HG02885 (cell line): ENCODE measurements around the gene EXPH5.
"Not testable (repeated sequence)": the region's sequence is repeated elsewhere in the genome, so short reads cannot be mapped to it uniquely, and the experiment has no call there.

Source experiments
- ATAC-seq: cut with Tn5 transposase; IDR thresholded peaks from one replicate; pipeline ENCODE4 v1.9.1; 2021; ENCODE audit warnings: mild to moderate bottlenecking; ENCODE audit not compliant: unreplicated experiment, poor library complexity

EXPH5 gene, protein sequence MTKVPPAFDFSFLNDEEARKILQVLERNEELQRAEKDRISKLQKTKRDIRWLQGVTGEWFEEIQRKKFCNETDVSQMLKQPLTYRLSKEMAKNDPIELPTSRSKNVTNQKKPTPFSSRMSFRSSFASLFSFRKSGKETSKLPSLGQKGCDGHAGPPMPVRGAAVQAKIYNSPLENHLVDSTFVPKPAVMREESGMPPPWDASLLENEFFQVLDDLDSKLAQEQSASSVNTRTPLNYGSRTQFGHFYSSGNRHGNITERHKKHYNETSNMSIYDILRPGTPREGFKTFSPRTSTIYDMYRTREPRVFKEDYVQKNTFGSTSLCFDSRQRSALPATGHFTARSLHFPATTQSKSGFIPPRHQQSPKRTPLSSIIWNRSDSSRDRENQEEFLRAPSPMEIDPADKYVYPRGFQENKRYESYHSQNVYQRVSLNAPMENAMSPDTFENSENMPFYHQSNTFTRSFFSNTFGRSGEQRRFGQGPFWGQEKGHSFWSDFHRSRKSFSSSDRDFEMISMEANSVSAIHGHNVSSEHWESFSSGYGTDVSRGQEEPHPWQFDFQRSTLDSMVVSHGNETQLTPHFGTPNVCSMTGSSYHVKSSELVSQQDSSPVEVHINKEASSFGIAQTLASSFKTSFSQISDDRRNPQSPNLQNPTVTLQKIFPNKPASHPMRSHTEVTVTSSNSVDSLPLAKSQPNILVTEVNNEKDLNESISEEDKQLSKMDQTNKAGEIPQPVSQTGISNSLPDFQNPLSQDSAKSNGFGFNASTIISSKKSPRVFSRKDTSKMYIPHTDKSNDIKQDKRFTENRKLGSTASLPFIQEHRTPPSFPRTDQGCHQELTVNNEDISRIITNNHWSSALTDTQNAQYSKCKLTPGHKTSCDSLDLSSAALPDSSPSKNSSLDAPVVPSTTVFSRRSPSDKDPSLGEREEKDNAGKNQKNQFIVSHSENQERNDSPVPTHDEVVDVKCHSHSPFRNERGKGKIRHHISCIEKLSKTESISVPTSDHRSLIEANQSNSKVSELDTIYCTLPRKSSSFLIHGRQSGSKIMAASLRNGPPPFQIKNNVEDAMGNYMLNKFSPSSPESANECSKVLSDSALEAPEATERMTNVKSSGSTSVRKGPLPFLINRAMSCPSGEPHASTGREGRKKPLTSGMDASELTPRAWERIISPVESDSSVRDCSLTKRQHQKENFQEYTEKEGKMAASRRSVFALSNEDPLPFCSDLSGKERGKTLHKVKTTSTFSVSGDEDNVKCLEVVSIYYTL (N-terminal part only)

DNA sequence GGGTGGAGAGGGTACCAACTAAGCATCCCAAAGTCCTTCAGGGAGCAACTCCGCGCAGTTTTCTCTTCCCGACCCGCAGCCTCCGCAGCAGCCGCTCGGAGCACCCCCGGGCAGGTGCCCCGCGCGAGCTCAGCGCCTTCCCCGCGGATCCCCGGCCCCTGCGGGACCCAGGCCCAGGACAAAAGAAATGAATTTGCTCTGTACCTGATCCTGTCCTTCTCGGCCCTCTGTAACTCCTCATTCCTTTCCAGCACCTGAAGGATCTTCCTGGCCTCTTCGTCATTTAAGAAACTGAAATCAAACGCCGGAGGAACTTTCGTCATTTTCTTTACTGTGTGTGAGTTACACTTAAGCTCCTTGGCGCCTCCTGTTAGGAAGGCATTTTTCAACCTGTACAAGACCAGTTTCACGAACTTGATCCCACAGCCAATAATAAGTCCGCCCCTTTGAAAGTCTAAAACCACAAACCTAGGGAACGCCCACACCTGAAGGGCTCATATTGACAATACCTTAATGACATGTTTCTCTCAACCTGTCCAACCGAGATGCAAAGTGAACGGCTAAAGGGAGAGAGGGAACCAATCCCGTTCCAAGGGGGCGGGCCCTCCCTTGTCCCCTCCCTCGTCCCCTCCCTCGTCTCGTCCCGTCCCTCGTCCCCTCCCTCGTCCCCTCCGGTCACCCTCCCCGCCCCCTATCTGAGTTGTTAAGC is at the start of gene EXPH5:
Gene EXPH5, minus strand, starts transcription at position 555 of the 709 bp plus-strand sequence. Its CDS starts 232 bp downstream, at position 323.
- peak; percentile 95 for ATAC-seq

DNA sequence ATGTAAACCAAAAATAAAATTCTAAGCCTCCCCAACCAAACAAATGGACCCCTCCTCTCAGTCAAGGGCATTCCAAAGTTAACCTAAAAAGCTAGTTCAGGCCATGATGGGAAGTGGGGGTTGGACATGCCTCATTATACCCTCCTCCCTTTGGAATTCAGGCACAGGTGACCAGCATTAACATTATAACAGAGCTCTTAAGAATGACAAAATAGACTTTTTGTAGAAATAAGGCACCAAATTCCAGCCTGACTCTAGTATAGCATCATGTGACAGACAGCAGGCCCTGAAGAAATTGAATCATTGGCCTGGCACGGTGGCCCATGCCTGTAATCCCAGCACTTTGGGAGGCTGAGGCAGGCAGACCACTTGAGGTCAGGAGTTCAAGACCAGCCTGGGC is 48.2 kb upstream of the EXPH5 start:
- ATAC-seq: not testable (repeated sequence)

DNA sequence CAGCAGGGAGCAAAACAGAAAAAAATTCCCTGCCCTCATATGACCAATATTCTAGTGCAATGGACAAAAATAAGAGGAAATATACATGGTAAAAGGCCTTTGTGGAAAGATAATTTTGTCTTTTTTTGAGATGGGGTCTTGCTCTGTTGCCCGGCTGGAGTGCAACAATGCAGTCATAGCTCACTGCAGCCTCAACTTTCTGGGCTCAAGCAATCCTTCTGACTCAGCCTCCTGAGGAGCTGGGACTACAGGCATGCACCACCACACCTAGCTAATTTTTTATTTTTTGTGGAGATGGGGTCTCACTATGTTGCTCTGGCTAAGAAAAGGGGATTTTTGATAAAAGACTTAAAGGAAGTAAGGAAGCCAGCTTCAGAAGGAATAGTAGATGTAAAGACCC is 45.6 kb upstream of the EXPH5 start:
- no peak for ATAC-seq

DNA sequence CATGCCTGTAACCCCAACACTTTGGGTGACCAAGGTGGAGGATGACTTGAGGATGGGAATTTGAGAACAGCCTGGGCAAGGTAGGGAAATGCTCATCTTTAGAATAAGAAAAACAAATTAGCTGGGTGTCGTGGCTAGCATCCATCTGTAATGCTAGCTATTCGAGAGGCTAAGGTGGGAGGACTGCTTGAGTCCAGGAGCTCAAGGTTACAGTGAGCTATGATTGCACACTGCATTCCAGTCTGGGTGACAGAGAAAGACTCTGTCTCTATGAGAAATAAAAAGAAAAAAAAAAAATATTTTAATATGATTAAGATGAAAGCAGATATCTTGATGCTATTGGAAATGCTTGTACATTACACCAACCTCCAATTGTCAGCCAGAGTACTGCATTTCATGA is 42.7 kb upstream of the EXPH5 start:
- ATAC-seq: no peak

DNA sequence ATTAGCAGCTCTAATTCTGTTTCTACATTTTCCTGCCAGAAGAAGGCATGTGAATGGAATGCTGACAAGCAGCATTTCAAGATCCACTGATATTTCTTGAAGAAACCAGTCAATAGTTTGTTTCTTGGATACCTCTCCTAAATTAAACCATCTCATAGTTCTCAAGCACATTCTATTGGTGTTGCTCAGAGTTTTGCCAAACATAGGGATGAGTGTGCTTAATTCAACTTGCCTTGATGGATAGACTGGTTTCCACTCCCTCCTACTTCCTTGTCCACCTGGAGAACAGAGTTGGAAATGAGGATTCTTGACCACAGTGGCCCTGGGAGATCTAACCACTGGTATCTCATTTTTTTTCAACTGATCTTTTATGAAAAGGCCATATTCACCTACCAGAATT is 41.5 kb upstream of the EXPH5 start:
- ATAC-seq: no peak

DNA sequence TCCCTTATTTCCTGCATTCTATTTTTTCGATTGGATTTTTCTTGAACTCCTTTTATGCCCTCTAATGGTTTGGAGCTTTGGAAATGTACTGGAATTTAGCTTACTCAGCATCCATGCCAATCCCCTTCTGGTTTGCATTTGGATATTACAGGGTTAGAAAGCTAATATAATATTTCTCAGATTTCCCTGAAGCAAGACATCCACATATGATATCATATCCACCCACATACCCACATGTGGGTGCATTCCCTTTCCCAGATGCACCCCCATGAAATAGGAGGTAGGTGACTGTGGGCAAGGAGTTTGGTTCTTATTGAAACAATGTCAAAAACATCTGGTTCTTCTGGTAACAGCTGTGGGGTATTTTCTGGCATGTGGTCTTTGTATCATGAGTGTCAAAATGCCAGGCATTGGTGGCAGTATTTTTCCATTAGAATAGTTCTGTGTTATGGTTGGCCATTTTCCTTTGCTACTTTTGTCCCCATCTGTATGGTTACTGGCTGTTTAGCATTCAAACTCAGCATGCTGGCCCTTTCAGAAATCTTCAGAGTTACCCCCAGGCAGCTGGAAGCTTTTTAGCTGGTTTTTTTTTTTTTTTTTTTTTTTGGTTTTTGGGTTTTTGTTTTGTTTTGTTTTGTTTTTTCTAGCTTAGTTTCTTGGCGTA is 38.6 kb upstream of the EXPH5 start:
- ATAC-seq: no peak

DNA sequence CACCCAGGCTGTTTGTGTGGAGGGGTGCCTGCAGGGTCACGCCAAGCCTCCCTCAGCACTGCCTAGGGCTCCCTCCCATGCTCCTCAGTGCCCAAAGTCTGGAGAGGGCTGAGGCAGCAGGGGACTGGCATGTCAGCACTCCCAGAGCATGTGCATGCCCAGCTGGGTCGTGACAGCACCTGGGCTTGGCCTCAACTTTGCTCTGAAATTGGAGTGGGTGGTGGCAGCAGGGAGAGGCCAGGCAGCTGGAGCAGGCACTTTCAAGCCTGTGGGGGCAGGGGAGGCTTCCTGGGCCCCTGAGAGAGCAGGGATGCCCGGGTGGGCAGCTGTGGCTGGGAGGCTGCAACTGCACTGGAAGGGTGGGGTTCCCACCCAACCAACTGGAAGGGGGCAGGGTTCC is 35.7 kb upstream of the EXPH5 start:
- no peak for ATAC-seq

DNA sequence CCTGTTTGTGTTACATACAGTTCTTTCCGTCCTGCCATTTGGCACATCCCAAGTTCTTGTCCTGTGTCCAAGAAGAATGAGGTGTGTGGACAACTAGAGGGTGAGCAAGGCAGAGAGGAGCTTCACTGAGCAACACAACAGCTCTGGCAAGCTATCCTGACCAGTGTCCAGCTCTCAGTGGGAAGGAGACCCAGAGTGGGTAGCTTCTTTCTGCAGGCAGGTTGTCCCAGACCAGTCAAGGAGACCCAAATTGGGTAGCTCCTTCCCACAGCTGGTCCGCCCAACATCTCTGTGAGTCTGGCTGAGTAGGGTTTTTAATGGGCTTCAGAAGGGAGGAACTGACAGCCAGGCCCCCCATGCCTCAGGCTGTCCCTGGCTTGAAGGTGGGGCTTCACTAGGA is 35.2 kb upstream of the EXPH5 start:
- no peak for ATAC-seq

DNA sequence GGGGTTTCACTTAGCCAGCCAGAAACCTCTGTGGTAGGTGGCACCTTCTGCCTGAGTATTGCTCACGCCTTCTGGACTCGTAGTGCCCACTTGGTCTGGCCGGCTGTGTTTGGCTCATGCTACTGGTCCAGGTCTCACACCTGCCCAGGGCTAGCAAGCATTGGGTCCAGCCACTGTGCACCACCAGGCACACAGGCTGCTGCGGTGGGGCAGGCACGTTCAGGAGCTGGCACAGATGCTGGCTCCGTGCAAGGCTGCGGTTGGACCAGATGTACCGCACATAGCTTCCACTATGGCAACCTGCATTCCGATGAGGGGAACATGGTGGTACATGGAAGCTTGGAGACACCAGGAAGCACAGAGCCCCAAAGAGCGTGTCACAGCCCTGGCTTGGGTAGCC is 34.8 kb upstream of the EXPH5 start:
- no peak for ATAC-seq

DNA sequence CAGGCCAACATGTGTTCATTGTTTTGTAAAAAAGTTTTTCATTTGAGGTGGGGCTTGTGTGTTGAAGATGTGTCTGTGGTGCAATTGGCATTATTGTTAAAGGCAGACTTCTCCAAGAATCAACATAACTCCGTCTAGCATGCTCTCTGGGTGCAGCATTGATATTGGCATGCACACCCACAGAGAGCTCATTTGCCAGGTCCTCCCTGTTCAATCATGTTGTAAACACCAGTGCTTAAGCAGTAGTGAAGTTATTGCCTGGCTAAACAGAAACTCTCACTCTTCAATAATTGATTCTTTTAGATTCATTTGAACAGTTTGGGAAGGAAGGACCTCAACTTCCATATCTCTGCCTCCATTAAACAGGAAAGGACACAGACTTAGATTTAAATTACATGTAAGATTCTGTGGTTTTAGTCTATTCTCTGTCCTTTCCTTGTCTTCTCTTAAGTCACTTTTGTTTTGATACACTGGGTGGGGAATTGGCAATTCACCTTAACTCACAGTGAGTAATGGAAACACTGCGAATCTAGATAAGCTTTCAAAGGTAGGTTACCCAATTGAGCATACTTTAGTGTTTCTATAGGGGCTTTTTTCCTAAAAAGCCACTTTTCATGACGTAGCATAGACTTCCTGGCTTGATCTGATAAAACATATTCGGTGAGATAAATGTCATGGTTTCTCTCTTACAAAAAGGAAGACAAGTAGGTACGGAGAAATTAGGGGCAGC is 30.8 kb upstream of the EXPH5 start:
- ATAC-seq: no peak

DNA sequence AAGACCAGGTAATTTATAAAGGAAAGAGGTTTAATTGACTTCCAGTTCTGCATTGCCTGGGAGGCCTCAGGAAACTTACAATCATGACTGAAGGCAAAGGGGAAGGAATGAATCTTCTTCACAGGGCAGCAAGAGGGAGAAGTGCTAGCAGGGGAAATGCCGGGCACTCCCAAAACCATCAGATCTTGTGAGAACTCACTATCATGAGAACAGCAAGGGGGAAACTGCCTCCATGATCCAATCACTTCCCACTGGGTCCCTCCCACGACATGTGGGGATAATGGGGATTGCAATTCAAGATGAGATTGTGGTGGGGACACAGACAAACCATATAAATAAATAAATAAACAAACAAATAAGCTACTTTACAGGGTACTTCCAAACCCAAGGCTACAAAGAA is 28.8 kb upstream of the EXPH5 start:
- no peak for ATAC-seq

DNA sequence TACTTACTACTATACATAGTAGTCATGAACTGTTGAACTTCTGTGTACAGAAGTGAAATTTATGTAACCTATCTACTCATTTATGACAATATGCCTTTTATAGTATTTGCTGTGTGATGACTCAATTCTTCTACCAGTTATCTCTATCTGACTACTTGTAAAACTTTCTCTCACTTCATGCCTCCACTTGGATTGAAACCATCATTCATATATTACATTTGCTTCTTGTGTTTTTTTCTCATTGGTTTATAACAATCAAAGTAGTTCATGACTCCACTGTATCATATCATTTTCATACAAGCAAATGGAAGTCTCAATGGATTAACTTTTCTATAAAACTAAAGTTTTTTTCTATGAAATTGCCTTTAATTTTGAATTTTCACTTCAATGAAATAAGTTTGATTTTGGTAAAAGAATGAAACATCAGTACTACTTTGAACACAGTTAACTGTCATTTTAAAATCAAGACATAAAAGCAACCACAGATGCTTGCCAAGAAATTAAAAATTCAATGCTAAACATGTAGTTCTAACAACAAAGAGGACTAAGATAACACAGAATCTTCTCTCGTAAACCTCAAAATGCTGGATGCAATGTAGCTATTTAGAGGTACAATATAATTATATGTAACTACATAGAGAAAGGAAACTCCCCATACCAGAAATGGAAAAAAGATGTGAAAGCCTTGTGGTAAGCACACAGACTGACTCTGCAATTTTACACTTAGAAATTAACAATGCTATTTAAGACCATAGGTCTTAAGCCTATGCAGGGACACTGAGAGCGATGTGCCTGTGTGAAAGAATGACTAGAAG is 27.6 kb upstream of the EXPH5 start:
- peak; percentile 89 for ATAC-seq

DNA sequence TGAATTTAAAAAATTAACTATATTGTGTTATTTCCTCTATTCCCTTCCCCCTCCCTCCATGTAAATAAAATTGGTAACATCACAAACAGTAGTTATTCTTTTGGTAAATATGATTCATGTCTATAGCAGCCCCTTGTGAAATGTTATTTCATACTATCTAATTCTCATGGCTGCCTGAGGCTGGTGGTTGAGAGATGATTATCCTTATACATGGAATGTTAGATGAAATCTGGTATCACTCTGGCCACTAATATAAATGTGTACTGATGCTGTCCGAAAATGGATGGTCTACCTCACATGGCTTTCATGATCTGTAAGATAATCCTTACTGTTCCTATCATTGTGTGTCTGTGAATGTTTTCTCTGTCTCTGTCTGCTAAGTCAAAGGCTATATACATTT is 25.0 kb upstream of the EXPH5 start:
- ATAC-seq: no peak

DNA sequence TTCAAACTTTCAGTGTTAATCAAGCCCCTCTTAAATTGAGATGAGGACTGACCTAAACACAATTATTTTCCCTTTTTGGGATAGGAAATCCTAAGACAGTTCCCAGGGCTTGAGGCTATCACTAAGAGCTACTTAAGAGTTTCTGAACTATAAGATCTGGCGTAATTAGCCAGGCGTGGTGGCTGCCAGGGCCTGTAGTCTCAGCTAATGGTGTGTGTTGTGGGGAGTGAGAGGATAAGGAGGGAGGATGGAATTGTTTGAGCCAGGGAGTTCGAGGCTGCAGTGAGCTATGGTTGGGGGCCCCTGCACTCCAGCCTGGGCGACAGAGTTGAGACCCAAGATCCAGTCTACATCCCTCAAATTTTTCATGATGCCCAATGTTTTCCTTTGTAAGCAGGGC is 23.5 kb upstream of the EXPH5 start:
- no peak for ATAC-seq

DNA sequence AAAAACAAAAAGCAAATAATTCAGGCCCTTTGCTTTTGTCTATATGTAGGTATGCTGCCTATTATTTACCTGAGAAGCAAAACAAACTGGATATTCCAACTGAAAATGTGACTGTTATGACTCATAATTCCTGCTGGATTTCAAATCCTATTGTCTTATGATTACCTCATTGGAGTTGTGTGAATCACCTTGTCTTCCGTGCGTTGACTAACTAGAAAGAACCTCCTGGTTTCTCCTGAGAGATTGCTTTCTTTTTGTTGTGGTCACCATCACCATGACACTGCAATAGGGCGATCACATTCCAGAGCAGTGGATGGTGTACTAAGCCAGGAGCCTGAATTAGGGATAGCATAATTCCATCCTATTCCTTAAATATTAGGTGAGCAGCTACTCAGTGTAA is 23.0 kb upstream of the EXPH5 start:
- ATAC-seq: no peak

DNA sequence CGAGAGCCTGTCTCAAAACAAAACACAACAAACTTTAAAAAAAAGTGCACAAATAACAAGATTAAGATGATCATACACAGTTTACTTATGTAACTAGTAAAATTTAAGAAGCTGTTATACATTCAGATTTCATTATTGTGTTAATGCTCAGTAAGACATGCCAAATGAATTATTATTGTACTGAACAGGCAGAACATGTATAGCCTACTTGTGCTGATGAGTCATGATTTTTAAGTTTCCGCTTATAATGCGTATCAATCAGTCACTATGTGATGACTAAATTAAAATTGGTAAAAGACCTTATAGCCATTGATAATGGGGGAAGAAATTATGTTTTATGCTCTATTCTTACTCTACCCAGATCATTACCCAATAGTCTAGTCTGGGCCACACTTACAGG is 20.5 kb upstream of the EXPH5 start:
- ATAC-seq: no peak

DNA sequence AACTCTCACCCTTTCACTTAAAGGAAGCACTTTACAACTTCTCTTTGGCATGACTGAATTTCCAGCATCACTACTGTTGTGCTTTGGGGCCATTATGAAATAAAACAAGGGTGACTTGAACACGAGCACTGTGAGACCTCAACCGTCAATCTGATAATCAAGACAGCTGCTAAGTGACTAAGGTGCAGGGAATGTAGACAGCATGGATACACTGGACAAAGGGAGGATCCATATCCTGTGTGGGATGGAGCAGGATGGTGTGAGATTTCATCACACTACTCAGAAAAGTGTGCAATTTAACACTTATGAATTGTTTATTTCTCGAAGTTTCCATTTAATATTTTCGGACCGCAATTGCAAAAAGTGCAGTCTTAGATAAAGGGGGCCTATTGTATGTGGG is 16.1 kb upstream of the EXPH5 start:
- no peak for ATAC-seq

DNA sequence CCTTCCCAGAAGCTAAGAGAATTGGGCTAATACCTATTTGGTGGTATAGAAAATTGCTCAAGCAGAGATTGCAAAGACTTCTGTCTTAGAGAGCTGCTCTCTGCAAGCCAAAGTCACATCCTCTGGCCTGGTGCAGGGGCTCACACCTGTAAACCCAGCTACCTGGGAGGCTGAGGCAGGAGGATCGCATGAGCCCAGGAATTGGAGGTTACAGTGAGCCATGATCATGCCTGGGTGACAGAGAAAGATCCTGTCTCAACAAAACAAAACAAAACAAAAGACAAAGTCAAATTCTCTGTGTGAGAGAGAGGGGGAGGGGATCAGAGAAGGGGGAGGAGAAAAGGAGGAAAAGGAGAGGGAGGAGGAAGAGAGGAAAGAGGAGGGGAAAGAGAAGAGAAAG is 15.0 kb upstream of the EXPH5 start:
- no peak for ATAC-seq
